MM.1S (cell line): ENCODE results near the gene SNTN.

Source experiments
- EZH2 ChIP-seq: fragments of 300-600 bp; sonication (generic); optimal IDR thresholded peaks from 2 replicates; pipeline ENCODE3; 2017; ENCODE audit warnings: low read depth, mild to moderate bottlenecking, antibody characterized with exemption, low read length, mixed read lengths
- TF ChIP-seq, protein P1 (sequence below): fragments of 300-600 bp; sonication (generic); IDR thresholded peaks from 2 replicates; pipeline ENCODE4 v1.5.1; 2016; ENCODE audit warnings: antibody characterized with exemption, low read length, mixed read lengths

DNA sequence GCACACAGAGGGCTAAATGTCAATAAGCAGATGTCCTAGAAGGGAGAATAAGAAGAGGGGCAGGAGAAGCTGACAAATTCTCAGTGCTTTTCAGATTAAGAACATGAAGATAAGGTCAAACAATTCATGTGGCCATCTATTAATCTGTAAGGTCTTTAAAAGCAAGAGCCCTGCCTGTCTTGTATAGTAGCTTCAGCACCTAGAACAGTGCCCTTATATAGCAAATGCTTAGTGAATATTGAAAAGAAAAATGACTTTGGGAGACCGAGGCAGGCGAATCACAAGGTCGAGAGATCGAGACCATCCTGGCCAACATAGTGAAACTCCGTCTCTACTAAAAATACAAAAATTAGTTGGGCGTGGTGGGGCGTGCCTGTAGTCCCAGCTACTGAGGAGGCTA is 18.1 kb downstream of the SNTN start:
- TF ChIP-seq EZH2 = no peak
- TF ChIP-seq, protein P1, sequence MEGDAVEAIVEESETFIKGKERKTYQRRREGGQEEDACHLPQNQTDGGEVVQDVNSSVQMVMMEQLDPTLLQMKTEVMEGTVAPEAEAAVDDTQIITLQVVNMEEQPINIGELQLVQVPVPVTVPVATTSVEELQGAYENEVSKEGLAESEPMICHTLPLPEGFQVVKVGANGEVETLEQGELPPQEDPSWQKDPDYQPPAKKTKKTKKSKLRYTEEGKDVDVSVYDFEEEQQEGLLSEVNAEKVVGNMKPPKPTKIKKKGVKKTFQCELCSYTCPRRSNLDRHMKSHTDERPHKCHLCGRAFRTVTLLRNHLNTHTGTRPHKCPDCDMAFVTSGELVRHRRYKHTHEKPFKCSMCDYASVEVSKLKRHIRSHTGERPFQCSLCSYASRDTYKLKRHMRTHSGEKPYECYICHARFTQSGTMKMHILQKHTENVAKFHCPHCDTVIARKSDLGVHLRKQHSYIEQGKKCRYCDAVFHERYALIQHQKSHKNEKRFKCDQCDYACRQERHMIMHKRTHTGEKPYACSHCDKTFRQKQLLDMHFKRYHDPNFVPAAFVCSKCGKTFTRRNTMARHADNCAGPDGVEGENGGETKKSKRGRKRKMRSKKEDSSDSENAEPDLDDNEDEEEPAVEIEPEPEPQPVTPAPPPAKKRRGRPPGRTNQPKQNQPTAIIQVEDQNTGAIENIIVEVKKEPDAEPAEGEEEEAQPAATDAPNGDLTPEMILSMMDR = no peak
